GM10266 (cell line): Measurements from ENCODE around the gene BARD1.

Experiments
- DNase-seq: peaks from one replicate; pipeline ENCODE4 v3.0.0; 2012; ENCODE audit errors: extremely low spot score
- TF ChIP-seq, protein P1 (sequence below): IDR thresholded peaks from 2 replicates; pipeline ENCODE4 v1.5.1; 2012; ENCODE audit warnings: mild to moderate bottlenecking, low read depth; ENCODE audit not compliant: control insufficient read depth, insufficient read depth; ENCODE audit errors: missing control alignments

Gene BARD1

DNA sequence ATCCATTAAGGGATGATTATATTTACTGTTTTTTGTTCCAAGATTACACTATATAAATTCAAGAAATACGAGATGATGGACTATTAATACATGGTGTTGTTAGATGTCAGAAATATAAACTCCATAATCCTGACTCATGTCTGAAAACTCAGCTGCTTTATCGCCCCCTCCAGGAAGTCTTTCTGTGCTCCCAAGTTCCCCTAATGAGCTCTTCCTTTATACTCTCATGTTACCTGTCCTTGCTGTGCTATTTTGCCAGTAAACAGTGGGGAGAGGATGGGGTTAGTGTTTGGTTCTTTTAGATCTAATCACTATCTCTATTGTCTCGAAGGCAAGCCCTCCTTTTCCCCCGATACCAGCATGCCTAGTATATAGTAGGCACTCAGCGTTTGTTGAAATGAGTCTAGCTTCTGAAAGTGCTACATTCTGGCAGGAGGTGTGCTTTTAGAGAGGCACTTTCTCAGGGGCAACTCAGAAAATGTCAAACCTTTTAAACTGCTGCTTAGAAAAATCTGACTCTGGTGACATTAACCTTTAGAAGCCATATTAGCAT is 21.4 kb upstream of the BARD1 start:
- TF ChIP-seq, protein P1, sequence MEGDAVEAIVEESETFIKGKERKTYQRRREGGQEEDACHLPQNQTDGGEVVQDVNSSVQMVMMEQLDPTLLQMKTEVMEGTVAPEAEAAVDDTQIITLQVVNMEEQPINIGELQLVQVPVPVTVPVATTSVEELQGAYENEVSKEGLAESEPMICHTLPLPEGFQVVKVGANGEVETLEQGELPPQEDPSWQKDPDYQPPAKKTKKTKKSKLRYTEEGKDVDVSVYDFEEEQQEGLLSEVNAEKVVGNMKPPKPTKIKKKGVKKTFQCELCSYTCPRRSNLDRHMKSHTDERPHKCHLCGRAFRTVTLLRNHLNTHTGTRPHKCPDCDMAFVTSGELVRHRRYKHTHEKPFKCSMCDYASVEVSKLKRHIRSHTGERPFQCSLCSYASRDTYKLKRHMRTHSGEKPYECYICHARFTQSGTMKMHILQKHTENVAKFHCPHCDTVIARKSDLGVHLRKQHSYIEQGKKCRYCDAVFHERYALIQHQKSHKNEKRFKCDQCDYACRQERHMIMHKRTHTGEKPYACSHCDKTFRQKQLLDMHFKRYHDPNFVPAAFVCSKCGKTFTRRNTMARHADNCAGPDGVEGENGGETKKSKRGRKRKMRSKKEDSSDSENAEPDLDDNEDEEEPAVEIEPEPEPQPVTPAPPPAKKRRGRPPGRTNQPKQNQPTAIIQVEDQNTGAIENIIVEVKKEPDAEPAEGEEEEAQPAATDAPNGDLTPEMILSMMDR, result peak; percentile 45
- peak; percentile 21 for DNase-seq

DNA sequence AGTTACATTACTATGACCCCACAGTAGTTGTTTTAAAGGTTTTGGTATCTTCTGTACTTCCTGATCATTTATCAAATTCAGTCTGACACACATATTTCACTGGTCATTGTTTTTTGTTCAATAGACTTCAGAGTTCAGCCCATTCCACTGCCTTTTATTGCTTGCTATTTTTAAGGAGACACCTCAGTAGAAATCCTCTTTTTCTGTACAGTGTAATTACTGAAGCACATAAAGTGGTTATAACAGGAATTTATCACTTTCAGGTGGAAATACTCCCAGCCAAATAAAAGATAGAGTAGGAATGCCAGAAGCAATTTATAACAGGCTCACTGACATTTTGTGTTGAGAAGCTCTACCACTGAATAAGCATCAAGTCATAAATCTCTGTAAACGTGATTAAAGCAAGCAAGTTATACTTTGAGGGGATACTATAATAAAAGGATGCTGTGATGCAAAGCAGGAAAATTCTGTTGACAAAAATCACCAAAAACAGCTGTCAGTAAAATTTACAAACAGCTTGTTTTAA is 6.6 kb upstream of the BARD1 start:
- DNase-seq, result no peak
- TF ChIP-seq, protein P1, result no peak

DNA sequence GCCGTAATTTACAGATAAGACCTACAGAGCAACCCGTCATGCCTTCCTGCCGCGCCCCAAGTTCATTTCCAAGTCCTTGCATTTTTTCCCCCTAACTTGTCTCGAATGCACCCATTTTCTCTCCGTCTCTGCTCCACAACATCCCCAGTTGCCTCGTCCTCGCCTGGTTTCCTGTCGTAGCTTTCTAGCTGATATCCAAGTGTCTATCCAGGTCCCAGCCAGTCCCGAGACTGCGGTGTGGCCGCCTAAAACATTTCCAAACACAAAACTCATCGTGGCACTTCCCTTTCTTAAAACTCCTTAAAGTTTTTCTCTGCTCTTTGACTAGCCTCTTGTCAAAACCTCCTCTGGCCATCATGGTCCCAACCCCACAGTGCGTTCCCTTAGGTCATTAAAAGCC is 1.2 kb upstream of the BARD1 start:
- TF ChIP-seq, protein P1, result no peak
- no peak for DNase-seq

DNA sequence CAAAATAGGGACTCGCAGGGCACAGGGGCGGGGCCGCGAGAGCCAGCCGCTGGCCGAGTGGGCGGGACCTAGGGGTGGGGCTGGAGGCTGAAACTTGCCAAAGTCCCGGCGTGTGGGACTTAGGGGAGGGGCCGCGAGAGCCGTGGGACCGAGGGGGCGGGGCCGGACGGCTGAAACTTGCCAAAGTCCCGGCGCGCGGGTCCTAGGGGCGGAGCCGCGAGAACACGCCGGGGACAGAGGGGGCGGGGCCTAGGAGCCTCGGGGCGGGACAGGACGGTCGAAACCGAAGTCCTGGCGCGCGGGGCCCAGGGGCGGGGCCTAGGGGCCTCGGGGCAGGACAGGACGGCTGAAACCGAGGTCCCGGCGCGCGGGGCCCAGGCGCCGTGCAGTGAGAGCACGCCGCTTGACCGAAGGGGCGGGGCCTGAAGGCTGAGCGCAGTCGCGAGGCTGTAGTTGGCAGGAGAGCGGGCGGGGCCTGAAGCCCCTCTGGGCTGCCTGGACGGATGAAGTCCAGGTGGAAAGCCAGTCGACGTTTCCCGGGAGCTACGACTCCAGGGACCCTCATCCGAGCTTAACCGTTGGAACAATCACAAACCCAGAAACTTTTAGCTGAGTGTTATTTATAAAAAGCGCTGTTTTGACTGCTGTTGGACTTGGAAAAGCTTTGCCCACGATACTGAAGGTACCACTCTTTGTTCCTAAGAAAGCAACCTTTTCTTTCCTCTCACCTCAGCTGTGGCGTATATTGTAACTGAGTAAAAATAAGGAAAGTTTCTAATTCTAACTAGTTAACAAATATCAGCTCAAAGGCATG is 475 bp upstream of the BARD1 start:
- TF ChIP-seq, protein P1, result no peak
- DNase-seq, result peak; percentile 97

DNA sequence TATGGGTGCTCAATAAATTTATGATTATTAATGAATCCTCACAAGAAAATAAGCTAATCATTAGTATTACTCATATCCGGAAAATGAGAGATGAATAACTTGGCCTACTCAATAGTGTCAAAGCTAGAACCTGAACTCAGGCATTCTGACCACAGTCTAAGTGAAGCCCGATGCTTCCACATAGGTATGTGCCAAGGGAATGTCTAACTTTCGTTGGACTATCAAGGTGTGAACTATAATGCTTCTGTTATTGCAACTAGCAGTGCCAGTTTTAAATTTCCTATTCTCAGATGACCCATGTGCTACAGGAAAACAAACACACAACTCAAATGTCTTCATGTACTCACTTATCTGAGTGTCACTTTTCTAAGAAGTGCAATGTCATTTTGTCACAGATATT is 1.8 kb downstream of the BARD1 start:
- TF ChIP-seq, protein P1, result no peak
- no peak for DNase-seq

DNA sequence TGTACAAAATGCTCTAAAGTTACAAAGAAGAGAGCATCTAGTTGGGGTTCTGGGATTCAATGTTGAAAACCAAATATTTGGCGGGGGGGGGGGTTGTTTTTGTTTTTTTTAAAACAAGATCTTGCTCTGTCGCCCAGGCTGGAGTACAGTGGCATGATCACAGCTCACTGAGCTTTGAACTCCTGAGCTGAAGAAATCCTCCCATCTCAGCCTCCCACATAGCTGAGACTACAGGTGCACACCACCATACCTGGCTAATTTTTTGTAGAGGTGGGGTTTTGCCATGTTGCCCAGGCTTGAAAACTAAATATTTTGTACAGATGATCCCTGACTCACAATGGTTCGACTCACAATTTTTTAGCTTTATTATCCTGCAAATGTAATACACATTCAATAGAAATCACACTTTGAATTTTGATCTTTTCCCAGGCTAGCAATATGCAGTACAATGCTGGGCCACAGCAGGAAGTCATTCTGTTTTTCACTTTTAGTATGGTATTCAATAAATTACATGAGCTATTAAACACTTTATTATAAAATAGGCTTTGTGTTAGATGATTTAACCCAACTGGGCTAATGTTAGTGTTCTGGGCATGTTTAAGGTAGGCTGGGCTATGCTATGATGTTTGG is 7.6 kb downstream of the BARD1 start:
- no peak for DNase-seq
- TF ChIP-seq, protein P1, result no peak
